GM12873 (cell line): ENCODE results near the gene SSR3.

Source experiments
- TF ChIP-seq, protein P1 (sequence below): IDR thresholded peaks from 2 replicates; pipeline ENCODE4 v1.5.1; 2012; ENCODE audit warnings: low read depth, mild to moderate bottlenecking, moderate library complexity, low read length, control low read depth; ENCODE audit not compliant: insufficient read depth; ENCODE audit errors: missing control alignments

Gene SSR3

DNA sequence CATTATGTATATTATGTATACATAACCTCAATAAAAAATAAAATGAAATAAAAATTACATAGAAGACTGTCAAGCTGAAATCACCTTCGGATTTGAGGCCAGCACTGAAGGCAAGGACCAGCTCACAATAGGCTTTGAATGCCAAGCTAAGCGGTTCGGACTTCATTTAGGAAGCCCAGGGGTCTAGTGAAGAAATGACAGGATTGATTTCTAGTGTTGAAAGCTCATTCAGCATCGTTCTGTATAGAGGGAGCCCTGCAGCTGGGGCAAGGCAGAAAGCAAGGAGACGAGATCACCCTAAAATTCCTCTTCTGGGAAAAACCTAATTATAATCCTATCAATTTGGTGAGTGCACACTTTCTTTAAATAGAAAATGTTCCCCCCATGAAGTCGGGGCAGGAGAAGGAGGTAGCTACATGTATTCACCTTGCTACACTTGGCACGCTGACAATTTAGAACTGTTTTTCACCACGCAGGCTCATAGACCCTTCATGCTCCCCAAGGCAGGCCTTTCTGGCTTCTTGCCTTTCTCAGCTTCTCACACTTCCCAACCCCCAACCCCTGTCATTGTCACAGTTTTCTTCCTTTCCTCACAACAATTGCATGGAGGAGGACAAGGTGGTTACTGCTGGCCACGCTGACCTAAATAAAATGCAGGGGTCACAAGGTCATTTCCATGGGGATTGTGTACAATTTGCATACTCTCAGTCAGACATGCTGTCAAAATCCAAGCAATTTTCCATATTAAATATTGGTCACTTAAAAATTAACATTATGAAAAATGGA is 44.4 kb upstream of the SSR3 start:
- TF ChIP-seq, protein P1, sequence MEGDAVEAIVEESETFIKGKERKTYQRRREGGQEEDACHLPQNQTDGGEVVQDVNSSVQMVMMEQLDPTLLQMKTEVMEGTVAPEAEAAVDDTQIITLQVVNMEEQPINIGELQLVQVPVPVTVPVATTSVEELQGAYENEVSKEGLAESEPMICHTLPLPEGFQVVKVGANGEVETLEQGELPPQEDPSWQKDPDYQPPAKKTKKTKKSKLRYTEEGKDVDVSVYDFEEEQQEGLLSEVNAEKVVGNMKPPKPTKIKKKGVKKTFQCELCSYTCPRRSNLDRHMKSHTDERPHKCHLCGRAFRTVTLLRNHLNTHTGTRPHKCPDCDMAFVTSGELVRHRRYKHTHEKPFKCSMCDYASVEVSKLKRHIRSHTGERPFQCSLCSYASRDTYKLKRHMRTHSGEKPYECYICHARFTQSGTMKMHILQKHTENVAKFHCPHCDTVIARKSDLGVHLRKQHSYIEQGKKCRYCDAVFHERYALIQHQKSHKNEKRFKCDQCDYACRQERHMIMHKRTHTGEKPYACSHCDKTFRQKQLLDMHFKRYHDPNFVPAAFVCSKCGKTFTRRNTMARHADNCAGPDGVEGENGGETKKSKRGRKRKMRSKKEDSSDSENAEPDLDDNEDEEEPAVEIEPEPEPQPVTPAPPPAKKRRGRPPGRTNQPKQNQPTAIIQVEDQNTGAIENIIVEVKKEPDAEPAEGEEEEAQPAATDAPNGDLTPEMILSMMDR, result no peak

DNA sequence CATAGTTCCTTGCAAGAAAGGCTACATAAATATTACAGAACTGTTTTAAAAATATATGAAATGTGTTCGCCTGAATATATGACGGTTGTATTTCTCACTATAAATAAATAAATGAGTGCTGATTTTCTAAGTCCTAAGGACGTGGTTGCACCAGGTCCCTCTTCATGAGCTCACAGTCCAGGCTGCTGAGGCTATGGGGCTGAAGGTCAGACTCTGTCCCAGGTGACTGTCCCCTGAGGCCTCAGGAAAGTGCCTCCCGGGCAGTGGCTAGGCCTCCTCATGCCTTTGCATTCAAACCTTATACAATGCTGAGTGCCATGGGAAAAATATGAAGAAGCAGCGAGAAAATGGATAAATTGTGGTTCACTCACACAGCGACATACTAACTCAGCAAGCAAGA is 43.5 kb upstream of the SSR3 start:
- TF ChIP-seq, protein P1, result no peak

DNA sequence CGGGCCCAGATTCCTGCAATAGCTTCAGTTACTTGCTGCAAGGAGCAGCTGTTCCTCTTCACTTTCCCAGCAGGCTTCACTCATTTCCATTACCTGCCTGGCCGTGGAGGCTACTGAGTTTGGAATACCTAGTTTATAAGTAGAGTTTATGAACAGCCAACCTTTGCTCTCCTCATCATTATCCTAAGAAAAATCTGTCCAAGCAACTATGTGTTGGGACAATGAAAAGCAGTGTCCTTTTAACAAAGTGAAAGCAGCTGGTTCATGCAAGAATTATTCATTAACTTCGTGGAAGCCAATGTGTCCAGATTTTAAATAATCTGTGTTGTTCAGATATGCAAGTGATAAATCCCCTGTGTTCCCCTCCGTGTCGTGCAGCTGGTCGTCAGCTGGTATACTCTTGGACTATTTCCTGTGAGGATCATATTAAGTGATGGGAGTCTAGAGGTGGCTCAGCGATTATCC is 39.3 kb upstream of the SSR3 start:
- TF ChIP-seq, protein P1, result no peak

DNA sequence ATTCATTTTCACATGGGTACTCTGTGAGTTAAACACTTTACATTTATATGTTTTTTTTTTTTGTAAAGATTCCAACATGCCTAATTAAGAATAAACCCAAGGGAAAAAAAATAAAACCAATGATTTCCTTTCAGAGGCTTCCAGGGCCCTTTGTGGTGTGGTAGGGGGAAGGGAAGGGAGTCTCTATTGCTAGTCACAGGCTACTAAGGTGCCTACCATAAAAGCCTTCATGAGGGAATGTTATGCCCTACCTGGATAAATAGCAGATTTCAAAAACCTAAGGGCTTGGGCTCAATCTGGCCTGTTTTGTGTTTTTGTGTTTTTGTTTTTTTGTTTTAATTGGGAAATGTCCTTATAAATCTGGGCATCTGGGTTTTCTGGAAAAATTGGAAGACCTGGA is 38.9 kb upstream of the SSR3 start:
- TF ChIP-seq, protein P1, result no peak

DNA sequence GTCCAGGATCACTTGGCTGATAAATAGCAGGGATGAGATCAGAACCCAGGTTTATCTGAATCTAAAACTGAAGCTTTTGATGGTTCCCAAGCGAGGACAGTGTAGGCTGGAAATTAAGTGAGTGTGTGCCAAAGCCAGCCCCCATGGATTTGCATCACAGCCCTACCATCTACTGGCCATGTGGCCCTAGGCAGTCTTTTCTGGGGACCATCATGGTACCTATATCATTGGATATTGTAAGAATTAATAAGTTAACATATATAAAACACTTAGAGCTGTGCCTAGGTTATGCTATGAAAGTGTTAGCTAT is 32.8 kb upstream of the SSR3 start:
- TF ChIP-seq, protein P1, result no peak

DNA sequence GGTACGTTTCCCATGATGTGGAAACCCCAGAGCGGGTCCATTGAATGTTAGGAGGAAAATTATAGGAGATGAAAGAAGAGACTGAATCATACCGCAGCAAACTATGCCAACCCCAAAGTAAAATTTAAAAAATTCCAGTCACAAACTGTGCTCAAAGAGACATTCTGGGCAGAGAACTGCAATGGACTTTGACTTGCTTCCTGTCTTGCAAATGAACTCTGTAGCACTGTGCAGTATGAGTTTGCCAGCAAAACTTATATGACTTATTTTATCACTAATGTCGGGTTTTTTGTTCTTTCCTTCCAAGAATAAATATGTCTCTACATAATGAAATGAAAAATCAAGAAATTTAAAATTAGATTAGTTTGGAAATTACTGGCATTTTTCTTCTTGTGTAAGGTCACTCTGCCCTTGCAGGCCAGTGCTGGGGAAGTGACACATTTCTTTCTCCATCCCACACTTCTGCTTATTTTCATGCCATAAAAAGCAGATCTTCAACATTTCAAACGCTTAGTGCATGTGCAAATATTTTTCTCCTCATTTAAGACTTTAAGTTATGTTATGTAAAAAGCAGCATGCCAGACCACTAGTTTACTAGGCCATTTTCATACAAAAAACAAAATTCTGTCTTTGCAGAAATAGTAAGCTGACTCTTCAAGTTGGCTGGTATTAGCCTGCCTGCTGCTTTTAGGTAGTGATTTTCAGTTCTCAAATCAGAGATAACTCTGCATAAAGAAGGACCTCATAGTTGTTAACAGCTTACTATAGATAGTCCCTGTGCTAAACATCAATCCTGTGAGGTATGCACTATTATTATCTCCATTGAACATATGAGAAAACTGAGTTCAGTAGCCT is 32.2 kb upstream of the SSR3 start:
- TF ChIP-seq, protein P1, result no peak

DNA sequence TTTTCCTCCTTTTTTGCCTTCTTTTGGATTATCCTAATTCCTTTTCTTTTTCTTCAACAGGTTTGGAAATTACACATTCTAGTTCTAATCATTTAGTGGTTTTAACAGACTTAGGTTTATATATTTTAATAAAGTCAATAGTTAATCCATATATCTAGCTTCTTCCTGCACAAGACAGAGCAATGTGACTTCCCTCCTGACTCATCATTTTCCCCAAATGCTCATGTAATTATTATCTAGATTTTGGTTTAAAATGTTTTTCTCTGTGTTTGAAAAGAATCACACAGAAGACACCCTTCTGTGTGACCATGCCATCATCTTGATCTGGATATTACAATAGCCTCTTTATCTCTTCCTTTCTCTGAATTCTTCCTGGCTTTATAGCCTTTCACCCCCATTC is 28.6 kb upstream of the SSR3 start:
- TF ChIP-seq, protein P1, result no peak
